Mesendoderm (in vitro differentiated cells): ENCODE data around the gene LIG3. TPM values are rescaled to one million over a fixed set of nuclear protein-coding genes. Genes with fewer than 3 reads are reported as not detected.
"Not testable (repeated sequence)": the region's sequence is repeated elsewhere in the genome, so short reads cannot be mapped to it uniquely, and the experiment has no call there.

Source experiments
- DNase-seq: peaks from one replicate; pipeline ENCODE4 v3.0.0; 2013
- H2AK5ac ChIP-seq: 2 replicates; pipeline ENCODE4 v1.6.1; 2013; ENCODE audit warnings: low read length, inconsistent platforms
- H2BK120ac ChIP-seq: 2 replicates; pipeline ENCODE4 v1.6.1; 2013; ENCODE audit warnings: low read depth, mild to moderate bottlenecking, low read length, moderate library complexity, mixed read lengths
- H2BK15ac ChIP-seq: replicated peaks from 2 replicates; pipeline ENCODE4 v1.6.1; 2013; ENCODE audit warnings: low read depth, mild to moderate bottlenecking, moderate library complexity
- H2BK5ac ChIP-seq: 2 replicates; pipeline ENCODE4 v1.6.1; 2013; ENCODE audit warnings: low read length, inconsistent platforms
- H3K18ac ChIP-seq: 2 replicates; pipeline ENCODE4 v1.6.1; 2013; ENCODE audit warnings: mild to moderate bottlenecking, low read length, mixed read lengths
- H3K23ac ChIP-seq: one replicate; pipeline ENCODE4 v1.6.1; 2013; ENCODE audit warnings: low read length
- H3K27ac ChIP-seq: 2 replicates; pipeline ENCODE4 v1.5.1; 2013; ENCODE audit warnings: low read depth, mild to moderate bottlenecking, inconsistent platforms, low read length, moderate library complexity
- H3K27me3 ChIP-seq: 2 replicates; pipeline ENCODE4 v1.6.1; 2013; ENCODE audit warnings: low read length, control low read depth, mild to moderate bottlenecking, inconsistent platforms; ENCODE audit not compliant: insufficient read depth, poor library complexity
- H3K36me3 ChIP-seq: 2 replicates; pipeline ENCODE4 v1.6.1; 2013; ENCODE audit warnings: low read length, inconsistent platforms; ENCODE audit not compliant: control insufficient read depth, insufficient read depth
- H3K4ac ChIP-seq: one replicate; pipeline ENCODE4 v1.6.1; 2013; ENCODE audit warnings: low read depth, mild to moderate bottlenecking, low read length, moderate library complexity
- H3K4me1 ChIP-seq: 2 replicates; pipeline ENCODE4 v1.6.1; 2013; ENCODE audit warnings: low read depth, low read length, inconsistent platforms; ENCODE audit not compliant: control insufficient read depth
- H3K4me2 ChIP-seq: 2 replicates; pipeline ENCODE4 v1.6.1; 2013; ENCODE audit warnings: low read length
- H3K4me3 ChIP-seq: 2 replicates; pipeline ENCODE4 v1.5.1; 2013; ENCODE audit warnings: mild to moderate bottlenecking, low read length
- H3K56ac ChIP-seq: one replicate; pipeline ENCODE4 v1.6.1; 2013; ENCODE audit warnings: low read length
- H3K79me1 ChIP-seq: 2 replicates; pipeline ENCODE4 v1.6.1; 2013; ENCODE audit warnings: low read length, inconsistent platforms
- H3K79me2 ChIP-seq: 2 replicates; pipeline ENCODE4 v1.6.1; 2013; ENCODE audit warnings: mild to moderate bottlenecking, low read length; ENCODE audit not compliant: control insufficient read depth, insufficient read depth
- H3K9ac ChIP-seq: 2 replicates; pipeline ENCODE4 v1.6.1; 2013; ENCODE audit warnings: low read length, inconsistent platforms
- H4K5ac ChIP-seq: one replicate; pipeline ENCODE4 v1.6.1; 2013; ENCODE audit warnings: low read length
- H4K8ac ChIP-seq: one replicate; pipeline ENCODE4 v1.6.1; 2013; ENCODE audit warnings: low read depth, mild to moderate bottlenecking, control low read depth, low read length, moderate library complexity
- WGBS: extraction: QIAGEN DNeasy Blood & Tissue Kit; methylation state at CpG from one replicate; pipeline ENCODE4 v1.1.7; 2013; ENCODE audit warnings: low lambda C conversion rate, missing lambda C conversion rate; ENCODE audit not compliant: insufficient coverage; ENCODE audit errors: extremely low coverage; 5-methylcytosine and 5-hydroxymethylcytosine counted together
- polyA plus RNA-seq, 2 experiments: library from polyadenylated mRNA; stranded (reverse); fragments of 200-250 nt; gene quantifications; one replicate each; pipeline ENCODE4 v1.2.3, GENCODE V29; 2013

Gene LIG3
- 42.3 TPM for polyA plus RNA-seq (2013, experiment 1 of 2)
- polyA plus RNA-seq (2013, experiment 2 of 2) = 42.2 TPM

DNA sequence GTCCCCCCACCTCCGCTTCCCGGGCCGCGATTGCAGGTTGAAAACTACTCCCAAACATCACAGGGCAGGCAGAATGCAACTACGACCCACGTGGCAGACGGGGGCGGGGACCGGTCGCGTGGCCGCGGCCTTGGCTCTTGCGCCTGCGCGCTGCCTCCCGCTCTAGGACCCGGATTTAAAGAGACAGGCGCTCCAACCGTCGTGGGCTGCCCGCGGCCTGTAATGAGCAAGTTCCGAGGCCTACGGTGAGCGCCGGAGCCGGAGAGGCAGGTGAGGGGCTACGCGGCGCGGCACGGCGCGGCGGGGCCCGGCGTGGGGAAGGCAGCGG is at the start of gene LIG3:
TSS of gene LIG3 (plus strand) at position 160 of the 328 bp plus-strand sequence. CDS start 2,494 bp downstream, outside the sequence.
- no CpG with 5 or more reads among the region's 39 CpGs for WGBS
- Histone ChIP-seq H3K23ac (no peak within 1 kb of the TSS), H3K4me1 (peaks cover 1% of the 10 kb centered on the region), H3K79me2 (peaks cover 19% of the 10 kb centered on the region), H3K9ac (peak within 1 kb of the TSS; percentile 95), H3K36me3 (peaks cover 3% of the 10 kb centered on the region), H3K4ac (peak within 1 kb of the TSS; percentile 58), H2BK15ac (peak within 1 kb of the TSS; percentile 20), H3K4me2 (peak within 1 kb of the TSS; percentile 98), H3K4me3 (peak within 1 kb of the TSS; percentile 75), H2AK5ac (no peak within 1 kb of the TSS), H3K18ac (peak within 1 kb of the TSS; percentile 97), H2BK5ac (peak within 1 kb of the TSS; percentile 41), H3K56ac (peak within 1 kb of the TSS; percentile 96), H3K79me1 (peaks cover 10% of the 10 kb centered on the region), H3K27ac (peak within 1 kb of the TSS; percentile 99), H4K8ac (peak within 1 kb of the TSS; percentile 95), H3K27me3 (no peaks in the 10 kb centered on the region), H4K5ac (no peak within 1 kb of the TSS), H2BK120ac (peak within 1 kb of the TSS; percentile 47)
- DNase-seq = peak; percentile 97

DNA sequence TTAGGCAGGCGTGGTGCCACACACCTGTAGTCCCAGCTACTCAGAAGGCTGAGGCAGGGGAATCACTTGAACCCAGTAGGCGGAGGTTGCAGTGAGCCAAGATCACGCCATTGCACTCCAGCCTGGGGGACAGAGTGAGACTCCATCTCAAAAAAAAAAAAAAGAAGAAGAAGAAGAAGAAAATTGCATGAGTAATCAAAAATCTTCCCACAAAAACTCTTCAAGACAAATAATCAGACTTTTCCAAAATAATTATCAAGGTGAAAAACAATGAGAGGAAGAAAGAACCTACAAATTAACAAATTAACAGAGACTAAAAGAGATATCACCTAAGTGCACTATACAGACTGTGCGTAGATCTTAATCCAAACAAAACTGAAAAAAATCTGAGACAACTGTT is 29.5 kb upstream of the LIG3 start:
- H3K4me1 ChIP-seq, H3K79me2 ChIP-seq, H2BK5ac ChIP-seq, H3K27me3 ChIP-seq, DNase-seq, H3K4me3 ChIP-seq, H2AK5ac ChIP-seq, H3K79me1 ChIP-seq, H3K56ac ChIP-seq, H3K4me2 ChIP-seq, H3K36me3 ChIP-seq, H3K23ac ChIP-seq, H3K9ac ChIP-seq, H4K8ac ChIP-seq, H3K27ac ChIP-seq, H2BK15ac ChIP-seq, H3K18ac ChIP-seq, H2BK120ac ChIP-seq, H3K4ac ChIP-seq, H4K5ac ChIP-seq: not testable (repeated sequence)
- no CpG with 5 or more reads among the region's 4 CpGs for WGBS

- H2BK5ac ChIP-seq = no peak overlapping the region
- no peak overlapping the region for H2AK5ac ChIP-seq
- no peak overlapping the region for H3K4me3 ChIP-seq
- H2BK120ac ChIP-seq = no peak overlapping the region
- WGBS = no CpG with 5 or more reads among the region's 1 CpG
- H4K8ac ChIP-seq = no peak overlapping the region
- H3K56ac ChIP-seq = no peak overlapping the region
- peaks cover 5% of the 10 kb centered on the region for H3K4me1 ChIP-seq
- H3K79me2 ChIP-seq = peaks cover 12% of the 10 kb centered on the region
- no peak overlapping the region for H3K18ac ChIP-seq
- H3K4me2 ChIP-seq = no peak overlapping the region
- no peak overlapping the region for H3K23ac ChIP-seq
- H3K9ac ChIP-seq = no peak overlapping the region
- no peaks in the 10 kb centered on the region for H3K36me3 ChIP-seq
- H3K79me1 ChIP-seq = peaks cover 7% of the 10 kb centered on the region
- H3K4ac ChIP-seq = no peak overlapping the region
- H4K5ac ChIP-seq = no peak overlapping the region
- no peak for DNase-seq
- no peak overlapping the region for H3K27ac ChIP-seq
- H3K27me3 ChIP-seq = no peaks in the 10 kb centered on the region
- no peak overlapping the region for H2BK15ac ChIP-seq
These were observed 21.9 kb upstream of the LIG3 start for GRCh38 chr17:34958438-34958837.

DNA sequence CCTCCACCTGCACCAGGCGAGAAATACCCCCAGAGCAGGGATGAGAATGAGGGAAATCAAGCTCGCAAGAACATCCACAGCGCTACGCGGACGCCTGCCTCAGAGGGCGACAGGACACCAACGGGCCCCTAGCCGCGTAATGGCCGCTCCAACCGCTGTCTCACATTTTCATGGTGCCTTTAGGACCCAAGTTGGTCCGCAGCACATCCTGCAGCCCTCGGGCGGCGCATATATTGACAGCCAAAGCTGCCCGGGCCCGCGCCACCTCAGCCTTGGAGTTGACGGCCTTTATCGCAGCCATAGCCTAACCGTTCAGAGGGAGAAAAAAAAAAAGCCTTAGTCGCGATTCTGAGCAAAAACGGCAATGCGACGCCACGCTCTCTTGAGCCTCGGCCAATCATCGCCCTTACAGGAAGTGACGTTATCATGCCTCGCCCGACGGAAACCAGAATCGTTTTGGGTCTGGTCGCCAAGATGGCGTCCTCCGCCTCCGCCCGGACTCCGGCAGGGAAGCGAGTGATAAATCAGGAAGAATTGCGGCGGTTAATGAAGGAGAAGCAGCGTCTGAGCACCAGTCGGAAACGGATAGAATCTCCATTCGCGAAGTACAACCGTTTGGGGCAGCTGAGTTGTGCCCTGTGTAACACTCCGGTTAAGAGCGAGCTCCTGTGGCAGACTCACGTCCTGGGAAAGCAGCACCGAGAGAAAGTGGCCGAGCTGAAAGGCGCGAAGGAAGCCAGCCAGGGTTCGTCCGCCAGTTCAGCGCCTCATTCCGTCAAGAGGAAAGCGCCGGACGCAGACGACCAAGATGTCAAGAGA is 19.0 kb upstream of the LIG3 start, which contains the start of the genes CCT6B and ZNF830:
TSS of gene CCT6B (minus strand) at position 368 of the 819 bp plus-strand sequence. CDS start at position 301, 67 bp downstream.
TSS of gene ZNF830 (plus strand) at position 448 of the 819 bp plus-strand sequence. CDS start at position 475, 27 bp downstream.
- peak; percentile 98 for DNase-seq
- peaks cover 12% of the 10 kb centered on the region for H3K79me2 ChIP-seq
- H3K4me1 ChIP-seq = peaks cover 5% of the 10 kb centered on the region
- H2AK5ac ChIP-seq = no peak within 1 kb of the TSS
- H3K27me3 ChIP-seq = no peaks in the 10 kb centered on the region
- peak within 1 kb of the TSS; percentile 39 for H3K23ac ChIP-seq
- H3K9ac ChIP-seq = peak within 1 kb of the TSS; percentile 86
- peak within 1 kb of the TSS; percentile 18 for H3K27ac ChIP-seq
- no peak within 1 kb of the TSS for H2BK120ac ChIP-seq
- H3K4me2 ChIP-seq = peak within 1 kb of the TSS; percentile 97
- no CpG with 5 or more reads among the region's 65 CpGs for WGBS
- no peak within 1 kb of the TSS for H4K5ac ChIP-seq
- H3K4ac ChIP-seq = peak within 1 kb of the TSS; percentile 90
- H4K8ac ChIP-seq = peak within 1 kb of the TSS; percentile 99
- H3K36me3 ChIP-seq = no peaks in the 10 kb centered on the region
- peak within 1 kb of the TSS; percentile 95 for H3K56ac ChIP-seq
- H3K4me3 ChIP-seq = peak within 1 kb of the TSS; percentile 89
- no peak within 1 kb of the TSS for H2BK5ac ChIP-seq
- H2BK15ac ChIP-seq = no peak within 1 kb of the TSS
- H3K18ac ChIP-seq = peak within 1 kb of the TSS; percentile 91
- H3K79me1 ChIP-seq = peaks cover 7% of the 10 kb centered on the region

- Histone ChIP-seq H3K9ac (no peak overlapping the region), H3K36me3 (no peaks in the 10 kb centered on the region), H3K4ac (no peak overlapping the region), H2BK5ac (no peak overlapping the region), H3K79me2 (no peaks in the 10 kb centered on the region), H2BK15ac (no peak overlapping the region), H3K18ac (no peak overlapping the region), H3K56ac (no peak overlapping the region), H3K27ac (no peak overlapping the region), H3K4me2 (no peak overlapping the region), H4K8ac (no peak overlapping the region), H2BK120ac (no peak overlapping the region), H4K5ac (no peak overlapping the region), H3K27me3 (no peaks in the 10 kb centered on the region), H2AK5ac (no peak overlapping the region), H3K4me3 (no peak overlapping the region), H3K23ac (no peak overlapping the region), H3K4me1 (peaks cover 4% of the 10 kb centered on the region), H3K79me1 (no peaks in the 10 kb centered on the region)
- WGBS = no CpG with 5 or more reads among the region's 2 CpGs
- DNase-seq = no peak
These were observed 6.1 kb upstream of the LIG3 start for GRCh38 chr17:34974179-34974578.
